ENCODE data around the gene VPS54.

DNA sequence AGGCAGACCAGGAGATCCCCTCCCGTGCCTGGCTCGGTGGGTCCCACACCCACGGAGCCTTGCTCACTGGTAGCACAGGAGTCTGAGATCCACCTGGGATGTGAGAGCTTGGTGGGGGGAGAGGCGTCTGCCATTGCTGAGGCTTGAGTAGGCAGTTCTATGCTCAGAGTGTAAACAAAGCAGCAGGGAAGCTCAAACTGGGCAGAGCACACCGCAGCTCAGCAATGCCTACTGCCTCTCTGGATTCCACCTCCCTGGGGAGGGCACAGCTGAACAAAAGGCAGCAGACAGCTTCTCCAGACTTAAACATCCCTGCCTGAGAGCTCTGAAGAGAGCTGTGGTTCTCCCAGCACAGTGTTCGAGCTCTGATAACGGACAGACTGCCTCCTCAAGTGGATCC, 92.4 kb downstream of the VPS54 start:
- TF ChIP-seq, protein P1, sequence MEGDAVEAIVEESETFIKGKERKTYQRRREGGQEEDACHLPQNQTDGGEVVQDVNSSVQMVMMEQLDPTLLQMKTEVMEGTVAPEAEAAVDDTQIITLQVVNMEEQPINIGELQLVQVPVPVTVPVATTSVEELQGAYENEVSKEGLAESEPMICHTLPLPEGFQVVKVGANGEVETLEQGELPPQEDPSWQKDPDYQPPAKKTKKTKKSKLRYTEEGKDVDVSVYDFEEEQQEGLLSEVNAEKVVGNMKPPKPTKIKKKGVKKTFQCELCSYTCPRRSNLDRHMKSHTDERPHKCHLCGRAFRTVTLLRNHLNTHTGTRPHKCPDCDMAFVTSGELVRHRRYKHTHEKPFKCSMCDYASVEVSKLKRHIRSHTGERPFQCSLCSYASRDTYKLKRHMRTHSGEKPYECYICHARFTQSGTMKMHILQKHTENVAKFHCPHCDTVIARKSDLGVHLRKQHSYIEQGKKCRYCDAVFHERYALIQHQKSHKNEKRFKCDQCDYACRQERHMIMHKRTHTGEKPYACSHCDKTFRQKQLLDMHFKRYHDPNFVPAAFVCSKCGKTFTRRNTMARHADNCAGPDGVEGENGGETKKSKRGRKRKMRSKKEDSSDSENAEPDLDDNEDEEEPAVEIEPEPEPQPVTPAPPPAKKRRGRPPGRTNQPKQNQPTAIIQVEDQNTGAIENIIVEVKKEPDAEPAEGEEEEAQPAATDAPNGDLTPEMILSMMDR (IDR thresholded peaks at IDR 0.05), result no peak
- TF ChIP-seq POLR2AphosphoS5 (IDR thresholded peaks at IDR 0.05), result no peak
- TF ChIP-seq POLR2A (IDR thresholded peaks at IDR 0.05; ENCODE audit: low read depth), result no peak
- TF ChIP-seq EP300 (IDR thresholded peaks at IDR 0.05), result no peak

Measured in esophagus muscularis mucosa (tissue), 4 donors.